NT2/D1 (cell line): Measurements from ENCODE around the gene ASB18.

Source experiments
- YY1 ChIP-seq: IDR thresholded peaks from 2 replicates; pipeline ENCODE4 v1.6.1; 2011; ENCODE audit not compliant: insufficient read length, insufficient read depth
- ZNF274 ChIP-seq: IDR thresholded peaks from 2 replicates; pipeline ENCODE4 v1.6.1; 2011; ENCODE audit warnings: mild to moderate bottlenecking, low read depth, low read length

DNA sequence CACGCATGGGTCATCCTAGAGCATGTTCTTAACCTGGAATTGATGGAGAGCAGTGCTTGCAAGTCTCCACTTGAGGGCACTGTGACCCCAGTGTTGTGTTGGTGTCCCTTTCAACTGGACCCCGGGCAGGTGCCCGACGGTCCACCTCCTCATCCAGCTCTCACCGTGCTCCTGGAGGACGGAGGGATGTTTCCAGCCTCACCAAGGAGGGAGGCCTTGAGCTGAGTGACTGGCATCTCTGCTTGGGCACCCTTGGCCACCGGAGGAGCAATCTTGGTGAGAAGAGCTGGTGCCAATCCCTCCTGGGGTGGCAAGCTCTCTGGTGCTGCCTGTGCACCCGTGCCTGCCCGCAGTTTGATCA, 45.4 kb upstream of the ASB18 start:
- TF ChIP-seq ZNF274 = no peak
- TF ChIP-seq YY1 = no peak
